ENCODE data around the gene AKR1D1. TPM values are rescaled to one million over a fixed set of nuclear protein-coding genes. Genes with fewer than 3 reads are reported as not detected.

The AKR1D1 gene
- total and polyA plus RNA-seq, 4 donors: not detected

DNA sequence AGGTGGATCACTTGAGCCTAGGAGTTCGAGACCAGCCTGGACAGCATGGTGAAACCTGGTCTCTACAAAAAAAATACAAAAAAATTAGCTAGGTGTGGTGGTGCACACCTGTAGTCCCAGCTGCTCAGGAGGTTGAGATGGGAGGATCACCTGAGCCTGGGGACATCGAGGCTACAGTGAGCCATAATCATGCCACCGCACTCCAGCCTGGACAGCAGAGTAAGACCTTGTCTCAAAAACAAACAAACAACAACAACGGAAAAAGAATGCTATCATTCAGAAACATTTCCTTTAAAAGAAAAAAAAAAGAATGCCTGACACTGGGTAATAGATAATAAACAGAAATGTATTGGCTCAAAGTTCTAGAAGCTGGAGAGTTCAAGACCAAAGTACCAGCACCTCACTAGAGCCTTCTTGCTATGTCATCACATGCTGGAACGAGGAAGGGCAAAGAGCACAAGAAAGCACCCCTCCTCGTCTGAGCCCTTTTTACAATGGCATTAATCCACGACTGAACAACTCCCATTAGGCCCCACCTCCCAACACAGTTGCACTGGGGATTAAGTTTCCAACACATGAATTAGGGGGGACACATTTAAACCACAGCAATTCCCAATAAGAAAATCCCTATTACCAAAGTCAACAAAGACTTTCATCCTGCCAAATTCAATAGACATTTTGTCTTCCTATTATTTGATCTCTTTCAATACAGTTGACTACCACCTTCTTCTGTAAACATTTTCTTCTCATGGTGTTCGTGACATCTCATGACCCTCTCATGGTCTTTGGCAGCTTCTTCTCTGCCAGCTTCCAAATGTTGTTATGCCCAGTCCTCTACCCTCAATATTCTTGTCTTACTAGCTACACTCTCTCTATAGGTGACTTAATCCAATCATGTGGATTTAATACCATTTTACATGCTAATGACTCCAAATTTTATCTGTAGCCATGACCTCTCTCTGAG lies 20.0 kb downstream of the AKR1D1 start:
- TF ChIP-seq, protein P1, sequence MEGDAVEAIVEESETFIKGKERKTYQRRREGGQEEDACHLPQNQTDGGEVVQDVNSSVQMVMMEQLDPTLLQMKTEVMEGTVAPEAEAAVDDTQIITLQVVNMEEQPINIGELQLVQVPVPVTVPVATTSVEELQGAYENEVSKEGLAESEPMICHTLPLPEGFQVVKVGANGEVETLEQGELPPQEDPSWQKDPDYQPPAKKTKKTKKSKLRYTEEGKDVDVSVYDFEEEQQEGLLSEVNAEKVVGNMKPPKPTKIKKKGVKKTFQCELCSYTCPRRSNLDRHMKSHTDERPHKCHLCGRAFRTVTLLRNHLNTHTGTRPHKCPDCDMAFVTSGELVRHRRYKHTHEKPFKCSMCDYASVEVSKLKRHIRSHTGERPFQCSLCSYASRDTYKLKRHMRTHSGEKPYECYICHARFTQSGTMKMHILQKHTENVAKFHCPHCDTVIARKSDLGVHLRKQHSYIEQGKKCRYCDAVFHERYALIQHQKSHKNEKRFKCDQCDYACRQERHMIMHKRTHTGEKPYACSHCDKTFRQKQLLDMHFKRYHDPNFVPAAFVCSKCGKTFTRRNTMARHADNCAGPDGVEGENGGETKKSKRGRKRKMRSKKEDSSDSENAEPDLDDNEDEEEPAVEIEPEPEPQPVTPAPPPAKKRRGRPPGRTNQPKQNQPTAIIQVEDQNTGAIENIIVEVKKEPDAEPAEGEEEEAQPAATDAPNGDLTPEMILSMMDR (IDR thresholded peaks at IDR 0.05; ENCODE audit: control extremely low read depth, extremely low read depth): no peak
- ATAC-seq (ENCODE audit: insufficient read depth, low FRiP score): no peak

DNA sequence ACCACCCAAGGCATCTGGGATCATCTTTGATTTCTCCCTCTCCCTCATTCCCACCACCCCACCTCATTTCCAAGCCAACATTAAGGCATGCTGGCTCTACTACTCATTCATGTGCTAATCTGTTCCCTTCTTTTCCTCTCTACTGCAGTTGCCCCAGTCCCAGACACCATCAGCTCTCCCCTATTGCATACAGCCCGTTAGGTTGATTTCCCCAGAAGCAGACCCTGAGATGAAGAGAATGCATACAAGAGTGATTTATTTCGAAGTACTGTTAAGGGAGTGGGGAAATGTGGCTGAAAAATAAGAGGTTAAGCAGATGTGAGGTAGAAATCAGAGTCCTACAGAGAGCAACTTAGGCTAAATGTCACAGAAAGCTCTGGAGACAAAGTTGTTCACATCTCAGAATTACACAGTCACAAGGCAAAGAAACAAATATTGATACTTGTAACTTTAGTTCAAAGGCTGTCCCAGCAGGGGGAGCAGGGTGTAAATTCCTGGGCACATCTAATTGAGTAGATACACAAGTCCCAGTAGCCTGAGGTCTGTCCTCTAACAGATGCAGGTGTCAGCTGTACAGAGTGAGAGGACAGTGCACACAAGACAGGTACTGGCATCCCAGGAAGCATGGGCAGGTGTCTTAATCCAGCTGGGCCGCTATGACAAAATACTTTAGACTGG lies 20.9 kb downstream of the AKR1D1 start:
- ATAC-seq (ENCODE audit: insufficient read depth, low FRiP score) (no peak), DNase-seq (peak; percentile 18 to 38 (median 32))
- no peaks in the 10 kb centered on the region for H3K9me3 ChIP-seq (ENCODE audit: control insufficient read depth in 4 of 4, insufficient read depth in 3 of 4, low read length in 3 of 4)
- no peaks in the 10 kb centered on the region for H3K36me3 ChIP-seq (ENCODE audit: control insufficient read depth in 4 of 4, insufficient read depth in 4 of 4, low read length in 4 of 4)
- no peak overlapping the region for H3K9ac ChIP-seq (ENCODE audit: insufficient read depth in 1 of 2, low read length in 2 of 2)
- no peak overlapping the region for H3K4me3 ChIP-seq
- H3K4me1 ChIP-seq (ENCODE audit: control insufficient read depth in 5 of 5, insufficient read depth in 5 of 5, low read length in 5 of 5): no peaks in the 10 kb centered on the region
- no peak overlapping the region for H3K27ac ChIP-seq (ENCODE audit: low read depth in 1 of 2, low read length in 1 of 2)
- WGBS, 2 donors: 88 to 89% methylated on average over 3 of the region's 3 CpGs
- TF ChIP-seq, protein P1 (IDR thresholded peaks at IDR 0.05; ENCODE audit: control extremely low read depth, extremely low read depth): no peak
- H3K27me3 ChIP-seq (ENCODE audit: control insufficient read depth in 3 of 3, insufficient read depth in 3 of 3, low read length in 2 of 3): no peaks in the 10 kb centered on the region

More for the DNA sequence above, 20.0 kb downstream of the AKR1D1 start:
- Histone ChIP-seq H3K36me3 (ENCODE audit: control insufficient read depth in 4 of 4, insufficient read depth in 4 of 4, low read length in 4 of 4) (no peaks in the 10 kb centered on the region), H3K4me1 (ENCODE audit: control insufficient read depth in 5 of 5, insufficient read depth in 5 of 5, low read length in 5 of 5) (no peaks in the 10 kb centered on the region), H3K4me3 (no peak overlapping the region), H3K9me3 (ENCODE audit: control insufficient read depth in 4 of 4, insufficient read depth in 3 of 4, low read length in 3 of 4) (no peaks in the 10 kb centered on the region), H3K9ac (ENCODE audit: insufficient read depth in 1 of 2, low read length in 2 of 2) (no peak overlapping the region), H3K27me3 (ENCODE audit: control insufficient read depth in 3 of 3, insufficient read depth in 3 of 3, low read length in 2 of 3) (no peaks in the 10 kb centered on the region), H3K27ac (ENCODE audit: low read depth in 1 of 2, low read length in 1 of 2) (no peak overlapping the region)
- no peak for DNase-seq
- 83 to 91% methylated on average over 8 of the region's 8 CpGs for WGBS, 2 donors

DNA sequence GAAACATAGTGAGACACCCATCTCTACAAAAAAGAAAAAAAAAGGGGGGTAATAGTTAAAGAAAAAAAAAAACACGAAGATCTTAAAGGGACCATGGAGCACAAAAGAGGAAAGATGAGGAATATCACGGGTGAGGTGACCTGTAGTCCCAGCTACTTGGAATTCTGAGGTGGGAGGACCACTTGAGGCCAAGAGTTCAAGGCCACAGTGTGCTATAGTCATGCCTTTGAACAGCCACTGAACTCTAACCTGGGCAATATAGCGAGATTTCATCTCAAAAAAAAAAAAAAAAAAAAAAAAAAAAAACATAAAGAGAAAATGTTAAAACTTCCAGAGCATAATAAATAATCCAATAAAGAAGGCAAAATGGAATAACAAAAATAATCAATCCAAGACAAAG lies 23.6 kb downstream of the AKR1D1 start:
- Histone ChIP-seq H3K36me3 (ENCODE audit: control insufficient read depth in 4 of 4, insufficient read depth in 4 of 4, low read length in 4 of 4) (no peaks in the 10 kb centered on the region), H3K27me3 (ENCODE audit: control insufficient read depth in 3 of 3, insufficient read depth in 3 of 3, low read length in 2 of 3) (no peaks in the 10 kb centered on the region), H3K4me3 (no peak overlapping the region), H3K9ac (ENCODE audit: insufficient read depth in 1 of 2, low read length in 2 of 2) (no peak overlapping the region), H3K27ac (ENCODE audit: low read depth in 1 of 2, low read length in 1 of 2) (no peak overlapping the region), H3K9me3 (ENCODE audit: control insufficient read depth in 4 of 4, insufficient read depth in 3 of 4, low read length in 3 of 4) (no peaks in the 10 kb centered on the region), H3K4me1 (ENCODE audit: control insufficient read depth in 5 of 5, insufficient read depth in 5 of 5, low read length in 5 of 5) (no peaks in the 10 kb centered on the region)
- TF ChIP-seq, protein P1 (IDR thresholded peaks at IDR 0.05; ENCODE audit: control extremely low read depth, extremely low read depth): no peak
- no peak for DNase-seq
- no peak for ATAC-seq (ENCODE audit: insufficient read depth, low FRiP score)
- 91 to 95% methylated on average over 3 of the region's 3 CpGs for WGBS, 2 donors
